Stomach smooth muscle (tissue), 2 donors: ENCODE measurements around the gene MARK3.
"Not testable (repeated sequence)": the region's sequence is repeated elsewhere in the genome, so short reads cannot be mapped to it uniquely, and the experiment has no call there.

Source experiments
- H3K27ac ChIP-seq: one replicate; pipeline ENCODE4 v1.7.0; 2013; ENCODE audit warnings: mild to moderate bottlenecking, low read length, inconsistent platforms
- H3K27me3 ChIP-seq, 2 donors: one replicate each; pipeline ENCODE4 v1.7.0; 2013; ENCODE audit warnings: low read length in 2 of 2; ENCODE audit not compliant: insufficient read depth in 2 of 2, control insufficient read depth in 1 of 2
- H3K36me3 ChIP-seq, 2 donors: one replicate each; pipeline ENCODE4 v1.7.0; 2013; ENCODE audit warnings: low read length in 2 of 2; ENCODE audit not compliant: control insufficient read depth in 2 of 2, insufficient read depth in 2 of 2
- H3K4me1 ChIP-seq: one replicate; pipeline ENCODE4 v1.7.0; 2013; ENCODE audit warnings: low read length; ENCODE audit not compliant: control insufficient read depth, insufficient read depth
- H3K4me3 ChIP-seq, 2 donors: one replicate each; pipeline ENCODE4 v1.7.0; 2013; ENCODE audit warnings: low read length in 2 of 2
- H3K9ac ChIP-seq, 2 donors: one replicate each; pipeline ENCODE4 v1.7.0; 2013; ENCODE audit warnings: low read length in 2 of 2, mild to moderate bottlenecking in 1 of 2
- H3K9me3 ChIP-seq, 2 donors: one replicate each; pipeline ENCODE4 v1.7.0; 2013; ENCODE audit warnings: low read length in 2 of 2; ENCODE audit not compliant: control insufficient read depth in 2 of 2
- donor health status: healthy.
- donor health status: Pancreatic carcinoma.

Gene MARK3

DNA sequence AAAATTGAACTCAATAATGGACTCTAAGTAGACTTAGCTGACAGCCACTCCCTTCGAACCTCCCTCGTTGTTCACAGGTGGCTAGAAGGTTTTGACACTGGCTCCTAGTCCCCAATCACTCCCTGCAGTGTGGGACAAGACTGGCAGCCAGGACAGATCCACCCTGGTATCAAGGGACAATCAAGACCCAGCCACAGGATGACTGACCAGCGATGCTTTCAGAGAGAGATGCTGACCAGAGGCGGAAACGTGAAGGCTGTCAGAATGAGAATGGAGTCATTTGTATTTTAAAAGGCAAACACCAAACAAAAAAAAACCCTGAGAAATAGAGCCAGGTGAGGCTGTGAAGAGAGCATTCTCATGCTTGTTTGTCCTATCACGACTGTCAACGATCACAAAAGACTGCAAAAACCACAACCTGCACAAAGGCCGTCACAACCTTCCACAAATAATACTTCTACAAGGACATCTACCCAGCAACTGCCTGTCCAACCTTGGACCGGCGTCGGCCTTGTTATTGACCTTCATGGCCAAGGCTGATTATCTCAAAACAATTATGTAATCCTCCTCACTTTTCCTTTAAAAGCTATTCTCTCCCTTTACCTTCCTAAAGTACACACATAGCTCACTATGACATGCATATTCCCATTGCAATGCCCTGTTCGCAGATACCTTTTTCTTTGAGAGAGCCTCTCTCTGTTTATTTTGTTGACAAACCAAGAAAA is 38.0 kb upstream of the MARK3 start:
- Histone ChIP-seq H3K27ac (no peak overlapping the region), H3K4me1 (no peaks in the 10 kb centered on the region), H3K9ac (no peak overlapping the region), H3K36me3 (peaks cover 15 to 23% of the 10 kb centered on the region in 2 donors), H3K27me3 (no peaks in the 10 kb centered on the region), H3K4me3 (no peak overlapping the region), H3K9me3 (no peaks in the 10 kb centered on the region)

DNA sequence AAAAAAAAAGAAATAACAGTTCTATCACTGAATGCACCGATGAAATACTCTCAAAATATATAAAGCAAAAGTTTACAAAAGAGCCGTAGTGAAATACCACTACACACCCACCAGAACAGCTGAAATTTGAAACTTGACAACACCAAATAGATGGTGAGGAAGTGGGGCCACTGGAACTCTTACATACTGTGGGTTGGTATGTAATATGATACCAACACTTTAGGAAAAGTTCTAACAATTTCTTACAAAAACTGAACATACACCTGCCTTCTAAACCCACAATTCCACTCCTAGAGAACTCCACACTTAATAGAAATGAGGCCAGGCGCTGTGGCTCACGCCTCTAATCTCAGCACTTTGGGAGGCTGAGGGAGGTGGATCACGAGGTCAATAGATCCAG is 37.1 kb upstream of the MARK3 start:
- no peak overlapping the region for H3K4me3 ChIP-seq

DNA sequence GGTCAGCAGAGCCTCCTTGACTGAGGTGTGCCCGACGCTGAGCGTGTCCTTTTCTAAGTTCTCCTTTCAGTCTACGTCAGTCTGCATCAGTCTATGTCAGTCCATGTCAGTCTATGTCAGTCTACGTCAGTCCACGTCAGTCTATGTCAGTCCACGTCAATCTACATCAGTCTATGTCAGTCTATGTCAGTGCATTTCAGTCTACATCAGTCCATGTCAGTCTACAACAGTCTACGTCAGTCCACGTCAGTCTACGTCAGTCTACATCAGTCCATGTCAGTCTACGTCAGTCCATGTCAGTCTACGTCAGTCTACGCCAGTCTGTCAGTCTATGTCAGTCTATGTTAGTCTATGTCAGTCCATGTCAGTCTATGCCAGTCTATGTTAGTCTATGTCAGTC is 35.2 kb upstream of the MARK3 start:
- Histone ChIP-seq H3K9me3 (no peaks in the 10 kb centered on the region), H3K27me3 (no peaks in the 10 kb centered on the region), H3K36me3 (peaks cover 0 to 2% of the 10 kb centered on the region in 2 donors), H3K4me1 (no peaks in the 10 kb centered on the region), H3K27ac (no peak overlapping the region), H3K4me3 (no peak overlapping the region), H3K9ac (no peak overlapping the region)

More for the DNA sequence above, 37.1 kb upstream of the MARK3 start:
- Histone ChIP-seq H3K9ac (no peak overlapping the region), H3K27me3 (no peaks in the 10 kb centered on the region), H3K4me1 (no peaks in the 10 kb centered on the region), H3K36me3 (peaks cover 13 to 16% of the 10 kb centered on the region in 2 donors), H3K27ac (no peak overlapping the region), H3K9me3 (no peaks in the 10 kb centered on the region)

DNA sequence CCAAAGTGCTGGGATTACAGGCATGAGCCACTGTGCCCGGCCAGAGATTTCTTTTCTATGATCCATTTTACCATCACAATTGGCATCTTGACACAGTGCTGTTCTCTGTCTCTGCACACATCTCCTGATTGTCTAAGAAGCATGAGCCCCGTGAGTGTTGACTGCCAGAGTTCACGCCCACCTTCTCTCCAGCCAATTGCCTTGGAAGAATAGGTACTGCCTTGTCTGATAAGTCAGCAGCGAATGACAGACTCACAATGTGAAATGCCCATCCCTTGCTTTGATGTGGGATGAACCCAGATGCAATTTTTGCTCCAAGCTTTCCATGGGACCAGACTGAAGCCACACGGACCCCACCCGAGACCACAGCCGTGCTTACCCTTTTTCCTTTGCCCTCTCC is 31.9 kb upstream of the MARK3 start:
- H3K9ac ChIP-seq = no peak overlapping the region
- H3K9me3 ChIP-seq = no peaks in the 10 kb centered on the region
- H3K4me1 ChIP-seq = no peaks in the 10 kb centered on the region
- H3K4me3 ChIP-seq = no peak overlapping the region
- H3K27ac ChIP-seq = no peak overlapping the region
- peaks cover 0 to 4% of the 10 kb centered on the region in 2 donors for H3K27me3 ChIP-seq
- no peaks in the 10 kb centered on the region for H3K36me3 ChIP-seq

DNA sequence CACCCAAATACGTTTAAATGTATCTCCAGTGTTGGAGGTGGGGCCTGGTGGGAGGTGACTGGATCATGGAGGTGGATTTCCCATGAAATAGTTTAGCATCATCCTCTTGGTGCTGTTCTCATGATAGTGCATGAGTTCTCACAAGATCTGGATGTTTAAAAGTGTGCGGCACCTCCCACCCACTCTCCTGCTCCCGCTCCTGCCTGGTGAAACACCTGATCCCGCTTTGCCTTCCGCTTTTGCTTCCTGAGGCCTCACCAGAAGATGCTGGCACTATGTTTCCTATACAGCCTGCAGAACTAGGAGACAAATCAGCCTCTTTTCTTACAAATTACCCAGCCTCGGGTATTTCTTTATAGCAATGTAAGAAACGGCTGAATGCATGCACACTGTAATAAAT is 31.1 kb upstream of the MARK3 start:
- no peaks in the 10 kb centered on the region for H3K9me3 ChIP-seq
- no peak overlapping the region for H3K27ac ChIP-seq
- peaks cover 0 to 4% of the 10 kb centered on the region in 2 donors for H3K27me3 ChIP-seq
- no peak overlapping the region for H3K9ac ChIP-seq
- H3K4me1 ChIP-seq = no peaks in the 10 kb centered on the region
- H3K4me3 ChIP-seq = no peak overlapping the region
- no peaks in the 10 kb centered on the region for H3K36me3 ChIP-seq

DNA sequence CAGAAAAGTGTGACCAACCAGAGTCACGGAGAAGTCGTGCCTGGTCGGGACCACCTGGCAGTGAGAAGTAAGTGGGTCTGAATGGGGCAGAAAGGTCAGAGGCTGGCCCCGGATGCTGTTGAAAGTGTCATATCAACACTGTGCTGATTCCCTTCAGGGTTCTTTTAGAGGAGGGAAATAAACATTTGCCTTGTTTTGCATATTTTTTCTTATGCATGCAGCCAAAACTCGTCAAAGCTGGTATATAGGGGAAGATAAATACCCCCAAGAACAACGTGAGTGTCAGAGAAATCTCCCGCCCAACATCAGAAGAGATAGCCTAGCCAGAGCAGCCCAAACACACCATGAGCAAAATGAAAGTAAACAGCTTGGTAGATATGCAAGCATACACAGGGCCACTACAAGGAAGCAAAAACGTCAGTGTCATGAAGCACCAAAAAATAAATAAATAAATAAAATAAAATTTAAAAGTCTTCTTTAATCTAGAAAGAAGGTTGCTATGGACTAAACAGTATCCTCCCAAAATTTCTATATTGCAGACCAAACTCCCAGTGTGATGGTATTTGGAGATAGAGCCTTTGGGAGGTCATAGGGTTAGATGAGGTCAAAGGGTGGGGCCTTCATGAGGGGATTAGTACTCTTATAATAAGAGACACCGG is 29.1 kb upstream of the MARK3 start:
- no peak overlapping the region for H3K27ac ChIP-seq
- no peaks in the 10 kb centered on the region for H3K9me3 ChIP-seq
- H3K36me3 ChIP-seq = no peaks in the 10 kb centered on the region
- H3K4me3 ChIP-seq = no peak overlapping the region
- no peaks in the 10 kb centered on the region for H3K4me1 ChIP-seq
- H3K9ac ChIP-seq = no peak overlapping the region
- H3K27me3 ChIP-seq = peaks cover 0 to 4% of the 10 kb centered on the region in 2 donors

DNA sequence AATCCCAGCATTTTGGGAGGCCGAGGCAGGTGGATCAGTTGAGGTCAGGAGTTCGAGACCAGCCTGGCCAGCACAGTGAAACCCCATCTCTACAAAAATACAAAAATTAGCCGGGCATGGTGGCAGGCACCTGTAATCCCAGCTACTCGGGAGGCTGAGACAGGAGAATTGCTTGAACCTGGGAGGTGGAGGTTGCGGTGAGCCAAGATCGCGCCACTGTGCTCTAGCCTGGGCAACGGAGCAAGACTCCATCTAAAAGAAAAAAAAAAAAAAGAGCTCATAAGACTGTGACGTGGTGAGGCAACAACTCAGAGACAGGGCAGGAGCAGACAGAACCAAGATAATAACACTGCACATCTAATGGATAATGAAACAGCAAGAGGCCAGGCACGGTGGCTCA is 27.7 kb upstream of the MARK3 start:
- not testable (repeated sequence) for H3K4me3 ChIP-seq, H3K27ac ChIP-seq, H3K9me3 ChIP-seq, H3K9ac ChIP-seq, H3K27me3 ChIP-seq, H3K36me3 ChIP-seq, H3K4me1 ChIP-seq

DNA sequence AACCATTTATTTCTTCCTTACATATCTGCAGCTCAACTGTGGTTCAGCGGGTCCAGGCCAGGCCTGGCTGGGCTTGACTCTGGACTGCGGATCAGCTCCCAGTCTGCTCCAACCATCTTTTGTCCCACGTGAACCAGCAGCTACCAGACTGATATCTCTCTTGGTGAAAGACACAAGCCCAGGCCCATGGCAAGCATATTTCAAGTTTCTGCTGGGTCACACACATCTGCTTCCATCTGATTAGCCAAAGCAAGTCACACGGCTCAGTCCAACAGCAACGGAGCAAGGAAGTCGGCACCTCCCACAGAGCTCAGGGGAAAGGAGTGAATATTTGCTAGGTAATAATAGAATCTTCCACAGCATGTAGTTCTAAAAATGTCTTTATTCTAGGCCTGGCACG is 24.7 kb upstream of the MARK3 start:
- Histone ChIP-seq H3K9ac (no peak overlapping the region), H3K27me3 (peaks cover 0 to 4% of the 10 kb centered on the region in 2 donors), H3K9me3 (peaks cover 0 to 4% of the 10 kb centered on the region in 2 donors), H3K4me3 (no peak overlapping the region), H3K27ac (no peak overlapping the region), H3K36me3 (no peaks in the 10 kb centered on the region), H3K4me1 (no peaks in the 10 kb centered on the region)

DNA sequence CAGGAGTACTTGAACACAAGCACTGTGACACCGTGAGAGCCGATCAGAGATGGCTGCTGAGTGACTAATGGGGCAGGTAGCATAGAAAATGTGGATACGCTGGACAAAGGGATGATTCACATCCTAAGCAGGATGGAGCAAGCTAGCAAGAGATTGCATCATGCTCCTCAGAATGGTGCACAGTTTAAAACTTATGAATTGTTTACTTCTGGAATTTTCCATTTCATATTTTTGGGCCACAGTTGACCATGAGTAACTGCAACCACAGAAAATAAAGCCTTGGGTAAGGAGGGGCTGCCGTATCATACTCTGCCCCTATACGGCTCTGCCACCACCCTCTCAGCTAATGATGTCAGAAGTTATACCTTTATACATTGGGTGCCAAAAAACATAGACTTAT is 23.3 kb upstream of the MARK3 start:
- H3K27me3 ChIP-seq = no peaks in the 10 kb centered on the region
- H3K4me3 ChIP-seq = no peak overlapping the region
- no peaks in the 10 kb centered on the region for H3K36me3 ChIP-seq
- H3K4me1 ChIP-seq = no peaks in the 10 kb centered on the region
- no peak overlapping the region for H3K27ac ChIP-seq
- H3K9me3 ChIP-seq = peaks cover 0 to 4% of the 10 kb centered on the region in 2 donors
- H3K9ac ChIP-seq = no peak overlapping the region

DNA sequence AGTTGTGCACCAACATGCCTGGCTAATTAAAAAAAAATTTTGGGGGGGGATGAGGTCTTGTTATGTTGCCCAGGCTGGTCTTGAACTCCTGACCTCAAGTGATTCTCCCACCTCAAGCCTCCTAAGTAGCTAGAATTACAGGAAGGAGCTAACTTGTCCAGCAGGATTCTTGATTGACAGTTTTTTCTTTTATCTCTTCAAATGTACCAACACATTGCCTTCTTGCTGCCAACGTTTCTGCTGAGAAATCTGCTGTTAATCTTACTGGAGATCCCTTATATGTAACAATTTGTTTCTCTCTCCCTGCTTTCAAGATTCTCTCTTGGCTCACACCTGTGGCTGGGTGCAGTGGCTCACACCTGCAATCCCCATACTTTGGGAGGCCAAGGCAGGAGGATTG is 22.4 kb upstream of the MARK3 start:
- no peak overlapping the region for H3K4me3 ChIP-seq
- no peaks in the 10 kb centered on the region for H3K27me3 ChIP-seq
- H3K9ac ChIP-seq = no peak overlapping the region
- H3K36me3 ChIP-seq = no peaks in the 10 kb centered on the region
- no peak overlapping the region for H3K27ac ChIP-seq
- no peaks in the 10 kb centered on the region for H3K4me1 ChIP-seq
- peaks cover 0 to 4% of the 10 kb centered on the region in 2 donors for H3K9me3 ChIP-seq

DNA sequence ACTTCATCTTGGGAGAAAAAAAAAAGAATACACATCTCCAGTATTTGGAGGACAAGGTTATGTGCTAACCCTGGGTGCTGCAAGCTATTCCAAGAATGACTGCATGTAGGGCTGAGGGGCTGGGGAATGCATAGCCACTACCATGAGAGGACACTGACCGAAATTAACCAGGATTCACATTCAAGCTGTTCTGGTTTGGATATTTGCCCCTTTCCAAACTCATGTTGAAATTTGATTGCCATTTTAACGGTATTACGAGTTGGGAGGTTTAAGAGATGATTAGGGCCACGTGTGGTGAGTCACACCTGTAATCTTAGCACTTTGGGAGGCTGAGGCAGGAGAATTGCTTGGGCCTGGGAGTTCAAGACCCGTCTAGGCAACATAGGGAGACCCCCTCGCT is 18.5 kb upstream of the MARK3 start:
- H3K9me3 ChIP-seq = peaks cover 0 to 4% of the 10 kb centered on the region in 2 donors

More for the DNA sequence above, 18.5 kb upstream of the MARK3 start:
- no peak overlapping the region for H3K4me3 ChIP-seq
- no peaks in the 10 kb centered on the region for H3K36me3 ChIP-seq
- H3K27ac ChIP-seq = no peak overlapping the region
- H3K9ac ChIP-seq = no peak overlapping the region
- no peaks in the 10 kb centered on the region for H3K27me3 ChIP-seq
- H3K4me1 ChIP-seq = no peaks in the 10 kb centered on the region
